GM18507 (cell line): ENCODE data around the gene FADS3.
A peak's percentile ranks its signal among the peaks of the same experiment; 100 is the strongest.

Source experiments
- DNase-seq: peaks from one replicate; pipeline ENCODE4 v3.0.0; 2011; ENCODE audit warnings: low read depth; ENCODE audit not compliant: insufficient read length; ENCODE audit errors: extremely low spot score
- FAIRE-seq: peaks from 2 replicates; lab custom pipeline; 2011; peaks lifted over from hg19 to GRCh38; lab: Jason Lieb, UNC

Gene FADS3

GRCh38 chr11:61844909-61845565 is 46.3 kb downstream of the FADS3 start:
- no peak for FAIRE-seq
- DNase-seq: no peak

DNA sequence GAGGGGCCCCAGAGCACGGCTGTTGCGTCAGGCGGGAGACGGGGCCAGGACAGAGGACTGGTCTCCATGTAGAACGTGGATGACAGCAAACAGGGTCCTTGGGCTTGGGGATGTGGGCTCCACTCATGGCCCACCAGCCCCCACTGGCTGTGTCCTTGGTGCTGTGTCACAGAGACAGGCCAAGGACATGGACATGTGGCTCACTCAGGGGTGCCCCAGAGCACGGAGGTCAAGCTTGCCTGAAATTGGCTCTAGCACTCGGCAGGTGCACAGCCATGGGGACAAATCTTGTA is 48.9 kb downstream of the FADS3 start:
- no peak for FAIRE-seq
- no peak for DNase-seq

GRCh38 chr11:61841636-61842527 is 49.5 kb downstream of the FADS3 start:
- no peak for FAIRE-seq
- DNase-seq: no peak

DNA sequence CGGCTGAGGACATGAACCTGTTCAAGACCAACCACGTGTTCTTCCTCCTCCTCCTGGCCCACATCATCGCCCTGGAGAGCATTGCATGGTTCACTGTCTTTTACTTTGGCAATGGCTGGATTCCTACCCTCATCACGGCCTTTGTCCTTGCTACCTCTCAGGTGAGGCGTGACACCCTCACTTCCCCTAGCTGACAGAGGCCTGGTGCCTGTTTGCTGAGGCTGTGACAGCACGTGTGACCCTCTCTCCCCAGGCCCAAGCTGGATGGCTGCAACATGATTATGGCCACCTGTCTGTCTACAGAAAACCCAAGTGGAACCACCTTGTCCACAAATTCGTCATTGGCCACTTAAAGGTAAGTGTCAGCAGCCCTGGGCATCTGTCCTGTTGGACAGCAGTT is 51.0 kb downstream of the FADS3 start:
- no peak for DNase-seq
- no peak for FAIRE-seq

GRCh38 chr11:61839742-61840141 is 51.6 kb downstream of the FADS3 start:
- no peak for FAIRE-seq
- no peak for DNase-seq

DNA sequence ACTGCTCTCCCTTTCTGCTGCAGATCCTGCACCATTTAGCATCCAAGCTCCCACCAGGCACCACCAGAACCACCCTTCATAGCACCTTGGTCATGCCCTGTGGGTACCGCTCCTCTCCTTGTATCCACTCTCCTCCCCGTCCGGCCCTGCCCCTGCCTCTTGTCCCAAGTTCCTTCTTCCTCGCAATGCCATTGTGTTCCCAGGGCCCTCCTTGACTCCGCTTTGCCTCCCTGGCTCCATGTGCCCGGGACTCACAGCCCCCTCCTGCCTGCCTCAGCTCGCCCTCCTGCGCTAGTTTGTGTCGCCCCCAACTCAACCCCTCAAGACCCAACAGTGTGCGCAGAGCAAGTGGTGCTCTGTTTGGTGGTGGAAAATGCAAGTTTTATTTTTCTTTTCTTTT is 52.4 kb downstream of the FADS3 start:
- FAIRE-seq: no peak
- DNase-seq: no peak

DNA sequence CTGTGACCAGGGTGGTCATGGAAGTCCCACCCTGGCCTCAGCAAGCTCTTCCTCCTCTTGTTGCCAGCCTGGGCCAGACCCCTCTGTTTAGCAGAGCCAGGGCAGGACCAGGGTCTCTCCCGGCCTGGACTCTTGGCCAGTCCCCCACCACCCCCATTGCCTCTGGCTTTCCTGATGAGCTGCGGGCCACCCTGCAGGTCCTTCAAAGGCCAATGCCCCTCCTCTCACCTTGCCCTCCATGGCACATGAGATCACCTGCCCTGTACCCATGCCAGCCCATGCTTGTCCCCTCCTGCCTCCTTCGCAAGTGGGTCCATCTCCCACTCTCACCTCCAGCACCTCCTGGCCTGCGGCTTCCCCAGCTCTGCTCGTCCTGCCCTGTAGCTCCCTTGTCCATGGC is 52.8 kb downstream of the FADS3 start:
- no peak for FAIRE-seq

DNA sequence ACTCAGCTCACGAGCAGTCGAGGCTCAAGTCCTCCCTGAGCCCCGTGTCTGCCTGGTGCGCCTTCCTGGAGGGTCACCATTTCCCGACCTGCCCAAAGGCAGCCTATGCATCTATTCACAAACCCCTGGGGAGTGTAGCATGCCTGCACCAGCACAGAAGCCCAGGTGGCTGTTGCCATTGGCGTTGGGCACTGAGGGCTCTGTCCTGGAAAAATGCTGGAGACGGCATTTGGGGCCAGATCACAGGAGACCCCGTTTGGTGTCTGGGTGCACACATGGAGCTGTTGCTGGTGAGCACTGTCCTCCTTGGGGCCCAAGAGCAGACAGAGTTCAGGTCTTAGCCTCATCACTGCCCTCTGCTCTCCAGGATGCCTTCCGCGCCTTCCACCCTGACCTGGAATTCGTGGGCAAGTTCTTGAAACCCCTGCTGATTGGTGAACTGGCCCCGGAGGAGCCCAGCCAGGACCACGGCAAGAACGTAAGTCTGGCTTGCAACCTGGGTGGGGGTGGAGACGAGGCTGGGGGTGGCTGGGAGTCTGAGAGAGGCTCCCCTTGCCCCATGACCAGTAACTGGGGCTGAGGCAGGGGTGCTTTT is 53.8 kb downstream of the FADS3 start:
- FAIRE-seq: no peak
- DNase-seq: no peak

More for the DNA sequence above, 52.8 kb downstream of the FADS3 start:
- DNase-seq: no peak

- FAIRE-seq: no peak
- no peak for DNase-seq
Observed at GRCh38 chr11:61836193-61836592, 55.2 kb downstream of the FADS3 start.

GRCh38 chr11:61834278-61835048 is 56.9 kb downstream of the FADS3 start:
- FAIRE-seq (peak; percentile 91), DNase-seq (no peak)

- DNase-seq: no peak
- FAIRE-seq: no peak
Observed at GRCh38 chr11:61833926-61834277, 57.4 kb downstream of the FADS3 start.

DNA sequence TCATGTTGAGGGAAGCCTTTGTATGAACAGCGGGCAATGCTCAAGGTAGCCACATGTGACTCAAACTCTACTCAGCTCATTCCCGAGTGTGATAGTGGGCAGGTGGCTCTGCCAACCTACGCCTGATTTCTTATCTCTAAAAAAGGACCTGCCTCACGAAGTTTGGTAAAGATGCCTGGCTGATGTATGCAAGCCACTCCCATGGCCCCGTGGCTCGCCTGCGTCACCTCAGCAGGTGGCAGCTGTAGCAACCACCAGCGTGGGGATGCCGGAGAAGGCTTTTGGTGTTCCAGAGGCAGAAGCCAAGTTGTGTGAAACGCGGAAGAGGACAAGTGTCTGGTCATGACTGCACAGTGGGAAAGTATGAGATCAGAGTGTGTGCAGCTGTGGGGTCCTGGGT is 57.9 kb downstream of the FADS3 start:
- FAIRE-seq: no peak

GRCh38 chr11:61832754-61833153 is 58.6 kb downstream of the FADS3 start:
- FAIRE-seq (no peak), DNase-seq (no peak)

More for the DNA sequence above, 57.9 kb downstream of the FADS3 start:
- no peak for DNase-seq

GRCh38 chr11:61832207-61832606 is 59.1 kb downstream of the FADS3 start:
- FAIRE-seq (no peak), DNase-seq (no peak)

DNA sequence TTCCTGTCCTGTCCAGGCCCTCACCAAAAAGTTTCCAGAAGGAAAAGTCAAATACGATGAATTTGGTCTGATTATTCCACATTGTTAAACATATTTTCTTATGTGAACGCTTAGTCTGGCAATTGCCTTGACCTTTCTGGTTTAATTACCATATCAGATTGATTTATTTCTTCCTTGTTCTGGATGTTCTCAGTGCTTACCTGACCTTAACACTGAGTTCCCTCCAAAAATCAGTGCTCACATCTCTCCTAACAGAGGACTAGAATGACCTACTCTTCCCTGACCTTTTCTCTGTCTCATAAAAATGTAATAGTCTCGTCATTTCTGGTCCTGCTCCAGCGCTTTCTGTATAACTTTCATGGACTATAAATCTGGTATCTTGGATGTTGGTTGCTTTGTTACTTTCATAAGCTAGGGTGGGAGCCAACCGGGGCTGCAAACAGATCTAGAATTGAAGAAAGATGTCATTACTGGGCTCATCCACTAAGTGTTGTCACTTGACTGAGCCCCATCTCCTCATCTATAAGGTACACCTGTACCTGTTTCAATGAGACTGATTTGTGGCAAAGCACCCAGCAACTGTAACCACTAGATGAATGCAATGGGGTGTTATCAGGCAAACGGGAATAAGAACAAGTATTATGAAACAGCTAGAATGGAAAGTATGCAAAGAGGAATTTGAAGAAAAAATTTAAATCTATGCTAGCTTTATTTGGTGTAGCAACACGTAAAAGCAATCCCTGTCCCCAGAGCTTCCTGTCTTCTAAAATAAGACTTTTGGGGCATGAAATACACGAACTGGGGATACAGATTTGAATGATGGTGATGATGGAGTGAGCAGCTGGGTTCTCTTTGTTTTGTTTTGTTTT is 60.9 kb downstream of the FADS3 start:
- no peak for FAIRE-seq
- no peak for DNase-seq

GRCh38 chr11:61829806-61830205 is 61.5 kb downstream of the FADS3 start:
- DNase-seq: no peak
- no peak for FAIRE-seq

DNA sequence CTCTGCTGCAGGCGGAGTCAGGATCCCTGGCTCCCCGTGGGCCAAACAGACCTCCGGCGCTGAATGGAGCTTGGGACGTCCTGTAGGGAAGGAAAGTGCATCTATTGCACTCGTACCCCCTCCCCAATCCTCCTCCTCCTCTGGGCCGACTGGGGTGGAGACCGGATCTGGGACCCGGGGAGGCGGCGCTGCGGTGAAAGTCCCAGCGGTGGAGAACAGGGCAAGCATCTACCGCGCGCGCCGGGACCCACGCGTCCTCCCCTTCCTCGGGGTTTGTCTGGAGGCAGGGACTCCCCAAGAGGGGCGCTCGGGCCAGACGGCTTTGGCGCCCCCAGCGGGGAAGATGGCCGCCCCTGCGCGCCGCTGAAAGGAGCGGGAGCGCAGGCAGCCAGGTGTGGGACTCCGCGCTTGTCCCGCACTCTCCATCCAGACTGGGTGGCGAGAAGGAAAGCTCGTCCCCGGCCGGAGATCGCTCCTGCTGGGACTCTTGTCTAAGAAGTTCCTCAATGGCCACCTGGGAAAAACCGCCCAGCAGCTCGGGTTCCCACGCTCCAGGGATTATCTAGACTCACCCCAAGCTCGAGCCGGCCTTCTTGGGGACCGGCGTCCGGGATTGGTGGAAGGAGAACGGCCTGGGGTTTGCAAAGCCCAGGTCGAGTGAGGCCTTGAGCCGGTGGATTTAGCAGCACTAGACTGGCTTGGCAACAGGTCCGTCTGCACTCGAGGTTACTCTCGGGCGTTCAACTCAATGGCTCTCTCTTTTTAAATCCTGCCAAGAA is 62.5 kb downstream of the FADS3 start:
- no peak for DNase-seq
- peak; percentile 47 for FAIRE-seq

DNA sequence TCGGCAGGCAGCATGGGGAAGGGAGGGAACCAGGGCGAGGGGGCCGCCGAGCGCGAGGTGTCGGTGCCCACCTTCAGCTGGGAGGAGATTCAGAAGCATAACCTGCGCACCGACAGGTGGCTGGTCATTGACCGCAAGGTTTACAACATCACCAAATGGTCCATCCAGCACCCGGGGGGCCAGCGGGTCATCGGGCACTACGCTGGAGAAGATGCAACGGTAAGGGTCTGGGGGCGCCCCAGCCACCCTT is 63.0 kb downstream of the FADS3 start:
- DNase-seq (no peak), FAIRE-seq (no peak)
